Measurements from ENCODE around the gene ARHGEF2. TPM values are rescaled to one million over a fixed set of nuclear protein-coding genes. Genes with fewer than 3 reads are reported as not detected.

The ARHGEF2 gene
- total and polyA plus RNA-seq, 2 of the 13 experiments (the other 11 are each of a cell fraction or from before 2014, with no cell fraction given) = 16.1 to 32.1 TPM

GRCh38 chr1:155934097-155934935 is 44.0 kb downstream of the ARHGEF2 start, which contains the start of gene KHDC4 (continued):
- no peak; the same call in 1 of the 2 replicates for TF ChIP-seq HNF4A (CRISPR knock-in tag; IDR thresholded peaks at IDR 0.05)
- TF ChIP-seq KDM6A (CRISPR knock-in tag; IDR thresholded peaks at IDR 0.05; ENCODE audit: low read depth) = no peak

- DNase-seq (ENCODE audit: low spot score) (no peak), FAIRE-seq (no peak), ATAC-seq (peak; percentile 17; the same call in 1 of the 3 replicates)
- in situ Hi-C loops (cut with HindIII; ENCODE audit: extremely low pct_ligation_motif_present, low pct_unique_long_range_greater_than_20kb) (loop anchor here (10.0 kb wide), 1 partner anchor 51 kb away; no protein-coding TSS in a partner anchor), intact Hi-C loops (cut with micrococcal nuclease; ENCODE audit: unreplicated experiment) (no loop called here)
- Histone ChIP-seq H3K79me2 (ENCODE audit: insufficient read depth, low read length) (peaks cover 50% of the 10 kb centered on the region), H3K36me3 (replicated peaks in 1 of 2; ENCODE audit: control insufficient read depth in 1 of 2, insufficient read depth in 2 of 2, low read length in 2 of 2) (peaks cover 3 to 36% of the 10 kb centered on the region in 2 experiments; a peak in 4 of 5 replicates), H3K27ac (ENCODE audit: extremely low read length, insufficient read depth, low read length) (peak overlapping the region; percentile 96), H2AFZ (ENCODE audit: low read length) (no peak overlapping the region), H3K27me3 (ENCODE audit: control insufficient read depth in 1 of 2, insufficient read depth in 2 of 2, low read length in 2 of 2) (no peaks in the 10 kb centered on the region; a peak in 1 of 5 replicates), H3K4me1 (ENCODE audit: insufficient read depth, low read length) (peaks cover 56% of the 10 kb centered on the region), H4K20me1 (ENCODE audit: insufficient read depth, low read length) (peaks cover 26% of the 10 kb centered on the region; the same call in 1 of the 2 replicates), H3K9me3 (ENCODE audit: low read length) (no peaks in the 10 kb centered on the region), H3K9ac (ENCODE audit: insufficient read depth, low read depth, low read length) (peak overlapping the region; percentile 92), H3K4me3 (replicated peaks in 1 of 3; ENCODE audit: insufficient read depth in 1 of 3, low read depth in 2 of 3, low read length in 3 of 3) (peak overlapping the region; percentile 83 to 98 (median 97)), H3K4me2 (ENCODE audit: low read depth, low read length) (peak overlapping the region; percentile 95)
- ChIA-PET POLR2A (interaction anchor here (0.8 to 3.5 kb wide), 22 partner anchors 9 to 279 kb away, joined by 3 to 55 read pairs (median 5); partner anchors contain the start of genes ARHGEF2 and PMF1), CTCF (ENCODE audit: low intra/inter-chr PET ratio, low total read pairs) (no interaction called here)
- 3% methylated on average over 9 of the region's 10 CpGs for WGBS (ENCODE audit: low lambda C conversion rate)
- no TSS peak for BruUV-seq (replicated peaks)
- TF ChIP-seq CCAR2 (optimal IDR thresholded peaks at IDR 0.05; ENCODE audit: low read depth, low read length) = peak; percentile 34
- peak; percentile 20 for TF ChIP-seq IKZF4 (CRISPR knock-in tag; IDR thresholded peaks at IDR 0.05; ENCODE audit: borderline replicate concordance, low read depth, not compliant biosample characterization)
- 0 out of 2 replicates have a peak, but pooled peaks have one; percentile 2 for TF ChIP-seq KIAA2018 (CRISPR knock-in tag; IDR thresholded peaks at IDR 0.05; ENCODE audit: borderline replicate concordance)
- 0 out of 2 replicates have a peak, but pooled peaks have one; percentile 3 for TF ChIP-seq TBX2 (CRISPR knock-in tag; IDR thresholded peaks at IDR 0.05; ENCODE audit: borderline replicate concordance)
- no peak for TF ChIP-seq ASH2L (IDR thresholded peaks at IDR 0.05; ENCODE audit: insufficient read length, low read depth, low read length)
- 0 out of 2 replicates have a peak, but pooled peaks have one; percentile 34 for TF ChIP-seq ZBTB37 (CRISPR knock-in tag; IDR thresholded peaks at IDR 0.05)
- TF ChIP-seq LCORL (IDR thresholded peaks at IDR 0.05) = no peak
- TF ChIP-seq LCORL (CRISPR knock-in tag; IDR thresholded peaks at IDR 0.05) = no peak
Observed at GRCh38 chr1:155933591-155934096, 44.7 kb downstream of the ARHGEF2 start.

All from HepG2 (cell line).